Esophagus muscularis mucosa (tissue), 4 donors: ENCODE measurements around the gene ANKS1A.

Experiments
- CTCF ChIP-seq, 3 experiments: fragments of 200-600 bp in 2 of 3; fragments of 450-650 bp in 1 of 3; sonication (generic) in 2 of 3; IDR thresholded peaks; one replicate each; pipeline ENCODE4 v1.5.1; 2017 to 2019; ENCODE audit warnings: antibody characterized with exemption in 3 of 3, mild to moderate bottlenecking in 2 of 3, moderate library complexity in 1 of 3
- EP300 ChIP-seq: sonication (generic); formaldehyde crosslinking; IDR thresholded peaks from one replicate; pipeline ENCODE4 v1.6.1; 2017; ENCODE audit warnings: antibody characterized with exemption
- POLR2AphosphoS5 ChIP-seq, 2 donors: sonication (generic); formaldehyde crosslinking; IDR thresholded peaks; one replicate each; pipeline ENCODE4 v1.6.1; 2017; ENCODE audit warnings: antibody characterized with exemption in 2 of 2

- TF ChIP-seq CTCF (IDR thresholded peaks at IDR 0.05) (no peak), POLR2AphosphoS5 (IDR thresholded peaks at IDR 0.05) (no peak), EP300 (no peak)
These were observed 104.2 kb downstream of the ANKS1A start for GRCh38 chr6:34993213-34993612.
